ENCODE data around the gene BICD2. TPM values are rescaled to one million over a fixed set of nuclear protein-coding genes. Genes with fewer than 3 reads are reported as not detected.

BICD2 gene
- total RNA-seq, 1 experiment from 2014 or later, result 40.6 TPM

DNA sequence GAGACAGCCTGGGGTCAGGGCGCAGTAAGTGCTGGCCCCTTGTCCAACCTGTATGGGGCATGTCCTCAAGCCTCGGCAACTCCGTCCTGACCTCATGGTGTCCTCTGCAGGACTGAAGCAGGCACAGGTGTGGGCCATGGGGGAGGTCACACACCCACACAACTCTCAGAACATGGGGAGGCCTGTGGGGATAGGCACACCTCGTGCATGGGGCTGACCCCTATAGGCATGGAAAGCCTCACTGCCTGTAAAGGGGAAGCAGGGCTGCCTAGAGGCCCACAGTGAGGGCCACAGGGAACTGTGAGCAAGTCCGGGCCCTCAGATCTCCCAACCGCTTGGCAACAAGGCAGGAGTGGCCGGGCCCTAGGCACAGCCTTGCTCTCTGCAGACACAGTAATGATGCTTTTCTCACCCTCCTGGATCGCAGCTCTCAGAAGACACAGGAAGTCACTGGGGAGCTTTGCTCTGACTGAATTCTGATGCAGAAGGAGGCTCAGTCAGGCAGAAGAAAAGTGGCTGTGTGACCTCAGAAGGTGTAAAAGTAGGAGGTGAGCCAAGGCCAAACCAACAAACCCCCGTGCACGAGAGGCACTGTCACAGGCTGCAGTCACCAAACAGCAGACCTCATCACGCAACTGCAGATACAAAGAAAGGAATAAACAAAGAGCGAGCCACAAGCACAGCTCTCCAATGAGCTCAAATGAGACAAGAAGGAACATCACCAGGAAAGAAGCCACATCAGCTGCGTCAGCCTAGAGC, 100.1 kb downstream of the BICD2 start:
- Histone ChIP-seq H3K27me3 (ENCODE audit: insufficient read depth, low read depth) (no peaks in the 10 kb centered on the region), H3K36me3 (ENCODE audit: low read depth) (0 out of 2 replicates have a peak, but pooled peaks cover 9% of the 10 kb centered on the region), H3K9me2 (ENCODE audit: insufficient read depth) (no peaks in the 10 kb centered on the region), H3K4me3 (no peak overlapping the region), H3K79me2 (ENCODE audit: low read depth) (peaks cover 92% of the 10 kb centered on the region), H3K4me2 (no peak overlapping the region), H4K20me1 (ENCODE audit: insufficient read depth) (peaks cover 74% of the 10 kb centered on the region), H3K9me3 (ENCODE audit: insufficient read depth, low read depth) (no peaks in the 10 kb centered on the region), H2AFZ (no peak overlapping the region), H3K4me1 (replicated peaks; ENCODE audit: insufficient read depth) (peaks cover 7% of the 10 kb centered on the region; the same call in 1 of the 2 replicates), H3F3A (ENCODE audit: insufficient read depth, low read depth) (no peaks in the 10 kb centered on the region), H3K27ac (no peak overlapping the region)
- ChIA-PET POLR2A (ENCODE audit: unreplicated experiment) (no interaction called here), CTCF (no interaction called here)
- no peak for DNase-seq
- TF ChIP-seq EZH2 (IDR thresholded peaks at IDR 0.05; ENCODE audit: low read depth), result no peak
- TF ChIP-seq, protein P1, sequence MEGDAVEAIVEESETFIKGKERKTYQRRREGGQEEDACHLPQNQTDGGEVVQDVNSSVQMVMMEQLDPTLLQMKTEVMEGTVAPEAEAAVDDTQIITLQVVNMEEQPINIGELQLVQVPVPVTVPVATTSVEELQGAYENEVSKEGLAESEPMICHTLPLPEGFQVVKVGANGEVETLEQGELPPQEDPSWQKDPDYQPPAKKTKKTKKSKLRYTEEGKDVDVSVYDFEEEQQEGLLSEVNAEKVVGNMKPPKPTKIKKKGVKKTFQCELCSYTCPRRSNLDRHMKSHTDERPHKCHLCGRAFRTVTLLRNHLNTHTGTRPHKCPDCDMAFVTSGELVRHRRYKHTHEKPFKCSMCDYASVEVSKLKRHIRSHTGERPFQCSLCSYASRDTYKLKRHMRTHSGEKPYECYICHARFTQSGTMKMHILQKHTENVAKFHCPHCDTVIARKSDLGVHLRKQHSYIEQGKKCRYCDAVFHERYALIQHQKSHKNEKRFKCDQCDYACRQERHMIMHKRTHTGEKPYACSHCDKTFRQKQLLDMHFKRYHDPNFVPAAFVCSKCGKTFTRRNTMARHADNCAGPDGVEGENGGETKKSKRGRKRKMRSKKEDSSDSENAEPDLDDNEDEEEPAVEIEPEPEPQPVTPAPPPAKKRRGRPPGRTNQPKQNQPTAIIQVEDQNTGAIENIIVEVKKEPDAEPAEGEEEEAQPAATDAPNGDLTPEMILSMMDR (conservative IDR thresholded peaks at IDR 0.05), result no peak
- intact Hi-C loops (cut with micrococcal nuclease; ENCODE audit: unreplicated experiment), result no loop called here
- BruUV-seq (replicated peaks), result no TSS peak

DNA sequence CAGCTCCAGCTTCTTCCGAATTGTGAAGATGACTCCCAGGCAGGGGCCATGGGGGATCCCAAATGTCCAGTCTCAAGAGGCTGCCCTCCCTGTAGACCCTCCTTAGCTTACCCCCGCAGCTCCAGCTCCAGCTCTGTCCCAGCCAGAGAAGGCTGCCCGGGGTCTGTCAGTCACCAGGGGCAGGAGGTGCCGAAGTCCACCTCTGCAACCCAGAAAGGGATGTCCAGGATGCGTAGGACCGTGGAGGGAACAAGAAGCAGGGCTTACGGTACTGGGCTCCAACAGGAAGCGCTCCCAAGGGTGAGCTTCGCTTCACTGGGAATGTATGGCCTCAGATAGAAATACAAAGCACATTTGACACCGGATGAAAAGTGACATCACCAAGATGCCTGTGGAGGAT, 100.7 kb downstream of the BICD2 start:
- Histone ChIP-seq H3K4me3 (no peak overlapping the region), H3K36me3 (ENCODE audit: low read depth) (0 out of 2 replicates have a peak, but pooled peaks cover 11% of the 10 kb centered on the region), H3K79me2 (ENCODE audit: low read depth) (peaks cover 85% of the 10 kb centered on the region), H3K4me2 (no peak overlapping the region), H3K9me3 (ENCODE audit: insufficient read depth, low read depth) (no peaks in the 10 kb centered on the region), H3K9me2 (ENCODE audit: insufficient read depth) (no peaks in the 10 kb centered on the region), H2AFZ (no peak overlapping the region), H3K4me1 (replicated peaks; ENCODE audit: insufficient read depth) (peaks cover 7% of the 10 kb centered on the region; the same call in 1 of the 2 replicates), H3K27ac (no peak overlapping the region), H4K20me1 (ENCODE audit: insufficient read depth) (peaks cover 74% of the 10 kb centered on the region), H3K27me3 (ENCODE audit: insufficient read depth, low read depth) (no peaks in the 10 kb centered on the region), H3F3A (ENCODE audit: insufficient read depth, low read depth) (no peaks in the 10 kb centered on the region)
- intact Hi-C loops (cut with micrococcal nuclease; ENCODE audit: unreplicated experiment), result no loop called here
- BruUV-seq (replicated peaks), result no TSS peak
- no peak for TF ChIP-seq EZH2 (IDR thresholded peaks at IDR 0.05; ENCODE audit: low read depth)
- POLR2A ChIA-PET (ENCODE audit: unreplicated experiment), result no interaction called here
- DNase-seq, result no peak
- CTCF ChIA-PET, result no interaction called here

DNA sequence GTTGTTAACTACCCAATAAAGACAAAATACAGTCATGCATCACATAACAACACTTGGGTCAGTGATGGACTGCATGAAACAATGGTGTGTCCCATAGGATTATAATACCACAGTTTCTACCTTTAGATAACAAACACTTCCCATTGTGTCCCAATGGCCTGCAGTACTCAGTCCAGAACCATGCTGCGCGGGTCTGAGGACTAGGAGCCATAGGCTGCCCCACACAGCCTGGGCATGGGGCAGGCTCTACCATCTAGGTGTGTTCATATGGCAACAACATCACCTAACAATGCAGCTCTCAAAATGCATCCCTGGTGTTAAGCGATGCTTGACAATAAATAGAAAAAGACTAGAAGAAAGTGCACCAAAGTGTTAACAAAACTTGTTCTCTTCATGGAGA, 101.5 kb downstream of the BICD2 start:
- no peaks in the 10 kb centered on the region for H3F3A ChIP-seq (ENCODE audit: insufficient read depth, low read depth)
- H3K27ac ChIP-seq, result no peak overlapping the region
- H3K9me2 ChIP-seq (ENCODE audit: insufficient read depth), result no peaks in the 10 kb centered on the region
- no peak overlapping the region for H3K4me2 ChIP-seq
- no peak overlapping the region for H3K4me3 ChIP-seq
- no peaks in the 10 kb centered on the region for H3K27me3 ChIP-seq (ENCODE audit: insufficient read depth, low read depth)
- peaks cover 82% of the 10 kb centered on the region for H3K79me2 ChIP-seq (ENCODE audit: low read depth)
- no peak for DNase-seq
- peaks cover 66% of the 10 kb centered on the region for H4K20me1 ChIP-seq (ENCODE audit: insufficient read depth)
- no peaks in the 10 kb centered on the region for H3K9me3 ChIP-seq (ENCODE audit: insufficient read depth, low read depth)
- no TSS peak for BruUV-seq (replicated peaks)
- no peak for TF ChIP-seq EZH2 (IDR thresholded peaks at IDR 0.05; ENCODE audit: low read depth)
- TF ChIP-seq, protein P1 (conservative IDR thresholded peaks at IDR 0.05), result no peak
- no peak overlapping the region for H2AFZ ChIP-seq
- intact Hi-C loops (cut with micrococcal nuclease; ENCODE audit: unreplicated experiment), result no loop called here
- CTCF ChIA-PET, result no interaction called here
- H3K4me1 ChIP-seq (replicated peaks; ENCODE audit: insufficient read depth), result no peaks in the 10 kb centered on the region; the same call in 1 of the 2 replicates
- 0 out of 2 replicates have a peak, but pooled peaks cover 18% of the 10 kb centered on the region for H3K36me3 ChIP-seq (ENCODE audit: low read depth)
- POLR2A ChIA-PET (ENCODE audit: unreplicated experiment), result no interaction called here

All from PC-9 (cell line).